Measurements from ENCODE around the gene BCAT1. TPM values are rescaled to one million over a fixed set of nuclear protein-coding genes. Genes with fewer than 3 reads are reported as not detected.
"Not testable (repeated sequence)": the region's sequence is repeated elsewhere in the genome, so short reads cannot be mapped to it uniquely, and the experiment has no call there.

The BCAT1 gene
- total RNA-seq, 1 donor from 2014 or later, result 186 TPM

DNA sequence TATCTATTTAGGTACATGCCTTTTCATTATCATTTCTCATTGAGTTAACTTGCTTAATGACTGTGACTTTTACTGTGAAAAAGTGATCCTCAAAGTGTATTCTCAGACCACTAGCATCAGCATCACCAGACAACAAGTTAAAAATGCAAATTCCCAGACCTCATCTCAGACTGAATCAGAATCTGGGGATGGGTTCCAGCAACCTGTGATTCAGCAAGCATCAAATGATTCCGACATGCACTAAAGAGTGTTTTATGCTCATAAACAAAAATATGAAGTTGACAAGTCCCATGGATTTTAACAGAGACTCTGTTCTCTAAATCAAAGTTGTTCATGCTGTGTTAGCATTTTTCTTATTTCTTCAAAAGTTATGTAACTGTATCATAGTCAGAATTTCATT lies 130.6 kb downstream of the BCAT1 start:
- no peak for DNase-seq (ENCODE audit: low read depth in 2 of 2)

GRCh38 chr12:24815114-24815423 lies 133.8 kb downstream of the BCAT1 start:
- no peak for DNase-seq (ENCODE audit: low read depth in 2 of 2)

- no peak for DNase-seq (ENCODE audit: low read depth in 2 of 2)
These were observed 134.4 kb downstream of the BCAT1 start for GRCh38 chr12:24814379-24815113.

- no peak for DNase-seq (ENCODE audit: low read depth in 2 of 2)
These were observed 138.5 kb downstream of the BCAT1 start for GRCh38 chr12:24810378-24810777.

DNA sequence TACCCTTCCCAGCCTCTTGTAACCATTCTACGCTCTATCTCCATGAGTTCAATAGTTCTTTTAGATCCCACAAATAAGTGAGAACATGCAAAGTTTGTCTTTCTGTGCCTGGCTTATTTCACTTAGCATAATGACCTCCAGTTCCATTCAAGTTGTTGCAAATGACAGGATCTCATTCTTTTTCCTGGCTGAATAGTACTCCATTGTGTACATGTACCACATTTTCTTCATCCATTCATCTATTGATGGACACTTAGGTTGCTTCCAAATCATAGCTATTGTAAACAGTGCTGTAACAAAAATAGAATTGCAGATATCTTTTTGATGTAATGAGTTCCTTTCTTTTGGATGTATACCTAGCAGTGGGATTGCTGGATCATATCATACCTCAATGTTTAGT lies 139.6 kb downstream of the BCAT1 start:
- not testable (repeated sequence) for DNase-seq (ENCODE audit: low read depth in 2 of 2)

DNA sequence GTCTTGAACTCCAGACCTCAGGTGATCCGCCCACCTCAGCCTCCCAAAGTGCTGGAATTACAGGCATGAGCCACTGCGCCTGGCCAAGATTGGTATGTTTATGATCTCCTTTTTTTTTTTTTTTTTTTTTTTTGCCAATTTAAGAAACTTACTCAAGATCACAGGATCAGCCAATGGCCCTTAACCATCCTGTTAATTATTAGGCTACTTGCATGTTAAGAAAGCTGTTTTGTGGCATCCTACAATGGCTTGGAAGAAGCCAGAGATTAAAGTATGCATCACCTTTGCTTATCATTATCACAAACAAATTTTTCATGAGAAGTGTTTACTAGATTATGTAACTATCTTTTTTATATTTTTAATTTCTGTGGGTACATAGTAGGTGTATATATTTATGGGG lies 140.2 kb downstream of the BCAT1 start:
- DNase-seq (ENCODE audit: low read depth in 2 of 2), result no peak

DNA sequence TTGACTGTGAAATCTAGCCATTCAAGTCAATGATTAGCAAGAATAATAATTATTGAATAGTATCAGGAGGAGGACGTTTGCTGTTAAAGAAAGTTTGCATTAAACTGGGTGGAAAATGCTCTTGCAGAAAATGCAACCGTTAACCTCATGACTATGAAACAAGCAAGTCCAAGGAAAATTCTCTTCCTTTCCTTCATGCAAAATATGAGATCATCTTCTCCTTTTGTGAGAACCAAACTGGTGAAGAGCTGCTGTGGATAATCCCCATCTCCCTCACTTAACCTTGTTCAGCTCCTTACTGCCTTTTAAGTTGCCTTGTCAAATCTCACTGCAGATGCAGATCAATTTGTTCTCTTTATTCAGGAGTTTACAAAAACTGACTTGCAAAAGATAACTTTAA lies 142.5 kb downstream of the BCAT1 start:
- DNase-seq (ENCODE audit: low read depth in 2 of 2), result no peak

DNA sequence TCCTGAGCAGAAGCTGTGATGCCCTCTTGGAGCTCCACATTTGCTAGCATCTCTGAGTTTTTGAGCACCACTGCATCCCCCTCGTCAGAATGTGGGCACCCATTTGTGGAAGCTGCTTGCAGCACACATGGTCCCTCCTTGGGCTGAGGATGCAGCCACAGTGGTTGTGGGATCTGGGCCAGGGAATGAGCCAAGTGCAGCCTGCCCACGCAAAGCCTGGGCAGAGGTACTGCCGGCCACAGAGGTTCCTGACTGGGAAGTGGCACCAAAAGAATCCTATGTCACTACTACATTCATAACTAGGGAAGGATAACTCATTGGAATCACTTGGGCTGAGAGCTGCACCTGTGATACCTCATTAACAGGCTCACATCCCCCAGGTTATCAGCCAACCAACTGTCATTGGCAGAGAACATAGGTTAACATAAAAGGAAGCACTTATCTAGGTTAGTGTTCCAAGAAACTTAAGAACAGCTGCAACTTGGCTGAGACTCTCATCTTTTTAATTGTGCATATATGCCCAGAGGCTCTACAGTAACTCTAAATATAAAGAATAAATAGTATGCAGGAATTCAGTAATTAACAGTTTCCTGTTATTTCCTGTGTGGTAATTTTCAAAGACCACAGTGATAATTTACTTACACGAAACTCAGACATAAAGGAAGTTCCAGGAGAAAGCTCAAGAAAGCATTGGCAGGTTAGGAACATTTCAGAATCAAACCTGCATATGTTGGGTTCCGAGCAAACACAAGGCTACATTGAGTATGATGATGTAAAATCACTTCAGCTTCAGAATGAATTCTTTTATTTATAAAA lies 145.3 kb downstream of the BCAT1 start:
- no peak for DNase-seq (ENCODE audit: low read depth in 2 of 2)

DNA sequence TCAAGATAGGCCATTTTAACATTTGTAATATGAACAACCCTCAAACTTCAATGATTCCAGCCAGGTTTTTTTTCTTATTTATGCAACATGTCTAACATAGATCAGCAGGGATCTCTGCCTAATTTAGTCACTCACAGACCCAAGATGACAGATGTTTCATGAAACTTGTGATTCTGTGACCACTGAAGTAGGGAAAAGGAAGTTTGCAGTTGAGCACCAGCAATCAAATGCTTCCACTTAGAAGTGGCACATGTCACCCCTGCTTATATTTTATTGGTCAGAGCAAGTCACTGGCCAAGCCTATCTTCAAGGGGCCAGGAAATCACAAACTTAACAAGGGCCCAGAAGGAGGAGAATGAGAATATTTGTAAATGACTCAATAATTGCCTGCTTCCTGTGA lies 150.6 kb downstream of the BCAT1 start:
- DNase-seq (ENCODE audit: low read depth in 2 of 2), result no peak

DNA sequence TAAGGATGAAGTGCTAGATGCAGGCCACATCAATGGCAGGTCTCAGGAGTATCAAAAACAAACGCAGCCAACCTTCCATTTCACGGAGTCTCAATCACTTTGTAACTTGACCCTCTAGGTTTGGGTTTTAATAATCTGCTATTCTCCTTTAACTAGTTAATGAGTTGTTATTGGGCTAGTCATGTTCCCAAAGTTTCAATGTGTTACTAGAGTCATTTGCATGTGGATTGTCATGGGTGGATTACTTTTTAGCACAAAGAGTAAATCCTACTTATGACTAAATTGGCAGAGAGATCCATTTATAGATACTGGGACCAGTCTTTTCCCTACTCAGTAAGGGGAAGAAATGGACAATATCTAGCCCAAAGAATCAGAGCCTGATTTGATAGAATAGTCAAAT lies 151.0 kb downstream of the BCAT1 start:
- no peak for DNase-seq (ENCODE audit: low read depth in 2 of 2)

GRCh38 chr12:24796876-24797275 lies 152.0 kb downstream of the BCAT1 start:
- DNase-seq (ENCODE audit: low read depth in 2 of 2), result no peak

- no peak for DNase-seq (ENCODE audit: low read depth in 2 of 2)
These were observed 153.1 kb downstream of the BCAT1 start for GRCh38 chr12:24795699-24796347.

DNA sequence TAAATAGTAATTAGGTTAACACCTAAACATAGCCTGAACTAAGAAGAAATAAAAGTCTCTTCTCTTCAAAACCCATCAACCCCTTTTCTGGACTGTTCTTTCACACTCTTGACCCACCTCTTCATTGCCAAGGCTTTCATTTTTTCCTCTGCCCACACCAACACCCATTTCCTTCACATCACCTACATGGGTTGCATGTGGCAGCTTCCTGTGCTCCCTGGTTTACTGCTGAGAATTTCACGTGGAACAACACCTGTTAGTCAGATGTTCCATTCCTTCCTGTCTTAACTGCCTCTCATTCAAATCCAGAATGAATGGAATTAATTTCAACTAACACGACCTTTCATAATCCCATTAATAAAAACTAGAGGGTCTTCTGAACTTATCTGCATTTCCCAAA lies 157.3 kb downstream of the BCAT1 start:
- no peak for DNase-seq (ENCODE audit: low read depth in 2 of 2)

DNA sequence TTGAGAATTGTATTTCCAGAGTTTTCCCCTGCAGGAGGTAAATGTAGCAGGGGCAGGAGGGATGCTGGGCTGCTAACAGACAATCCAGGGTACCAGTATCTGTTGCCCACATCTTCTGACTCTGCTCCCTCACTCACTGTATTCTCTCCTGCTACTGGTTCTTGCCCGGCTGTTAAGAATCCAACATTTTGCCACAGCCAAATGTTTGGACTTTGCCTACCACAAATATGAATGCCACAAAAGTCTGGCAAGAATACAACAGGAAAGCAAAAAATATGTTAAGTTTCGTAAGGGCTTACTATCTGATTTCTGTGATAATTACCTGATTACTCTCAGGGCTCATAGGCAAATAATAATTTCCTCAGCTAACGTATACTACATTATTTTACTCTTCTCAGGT lies 160.0 kb downstream of the BCAT1 start:
- no peak for DNase-seq (ENCODE audit: low read depth in 2 of 2)

- no peak for DNase-seq (ENCODE audit: low read depth in 2 of 2)
These were observed 168.1 kb downstream of the BCAT1 start for GRCh38 chr12:24780697-24781368.

DNA sequence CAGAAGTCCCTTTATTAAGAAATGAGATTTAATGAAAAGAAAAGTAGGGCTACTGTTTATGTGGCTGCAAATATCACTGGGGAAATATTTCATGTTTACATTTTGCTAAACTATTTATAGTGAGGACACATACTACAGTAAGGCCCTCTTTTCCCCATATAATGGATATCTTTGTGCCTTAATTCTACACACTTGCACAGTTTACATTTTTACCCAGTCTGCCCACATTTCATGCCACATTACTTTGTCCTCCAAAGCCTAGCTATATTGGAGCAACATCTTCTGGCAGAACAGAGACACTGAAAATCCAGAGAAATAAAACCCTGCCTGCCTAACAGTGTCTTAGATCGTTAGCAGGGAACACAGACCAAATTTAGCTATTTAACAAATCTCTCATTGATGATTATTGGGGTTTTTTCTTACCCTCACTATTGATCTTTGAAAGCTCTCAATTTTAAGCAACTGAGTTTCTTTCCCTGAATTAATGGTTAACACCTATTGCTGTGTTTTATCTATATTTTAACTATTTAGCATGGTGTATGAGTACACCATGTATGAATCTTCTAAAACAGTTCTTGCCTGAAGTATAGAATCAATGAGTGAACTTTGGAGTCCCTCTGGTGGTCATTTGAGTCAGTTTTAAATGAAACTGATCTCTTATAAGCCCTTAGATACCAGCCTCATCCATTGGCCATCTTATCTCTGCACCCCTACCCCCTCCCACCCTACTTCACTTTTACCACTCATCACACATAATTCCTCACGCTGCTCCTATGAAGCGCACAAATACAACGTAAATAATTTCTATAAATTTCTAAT lies 170.2 kb downstream of the BCAT1 start:
- DNase-seq (ENCODE audit: low read depth in 2 of 2), result peak; percentile 15 to 34

- no peak for DNase-seq (ENCODE audit: low read depth in 2 of 2)
These were observed 171.5 kb downstream of the BCAT1 start for GRCh38 chr12:24777359-24777758.

DNA sequence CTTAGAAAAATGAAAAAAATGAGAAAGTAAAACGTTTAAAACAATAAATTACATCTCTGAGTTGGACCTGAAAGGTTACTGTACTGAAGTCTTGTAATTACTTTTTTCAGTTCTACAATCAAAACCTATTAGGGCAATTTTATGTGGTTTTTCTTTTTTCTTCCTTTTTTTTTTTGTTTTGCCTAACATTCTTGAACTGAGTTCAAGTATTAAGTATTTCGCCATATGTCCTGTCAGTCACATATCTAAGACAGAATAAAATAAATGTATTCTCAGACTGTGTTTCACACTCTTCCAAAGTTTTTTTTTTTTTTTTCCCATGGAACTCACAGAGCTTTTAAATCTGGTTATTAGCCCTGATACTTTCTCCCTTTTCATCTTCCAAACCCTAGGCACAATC lies 172.0 kb downstream of the BCAT1 start:
- no peak for DNase-seq (ENCODE audit: low read depth in 2 of 2)

DNA sequence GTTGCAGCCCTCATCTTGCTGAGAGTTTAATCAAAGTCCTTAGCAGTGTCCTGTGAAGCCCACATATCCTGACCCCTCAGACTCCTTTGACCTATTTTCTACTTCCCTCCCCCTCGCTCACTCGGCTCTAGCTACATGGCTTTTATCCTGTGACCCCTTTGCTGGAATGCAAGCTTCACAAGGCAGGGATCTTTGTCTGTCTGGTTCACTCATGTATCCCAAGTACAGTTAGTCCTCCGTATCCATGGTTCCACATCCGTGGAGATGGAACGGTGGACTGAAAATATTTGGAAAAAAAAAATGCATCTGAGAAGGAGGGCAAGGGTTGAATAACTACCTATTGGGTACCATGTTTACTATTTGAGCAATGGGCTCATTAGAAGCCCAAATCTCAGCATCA lies 173.8 kb downstream of the BCAT1 start:
- DNase-seq (ENCODE audit: low read depth in 2 of 2), result no peak

DNA sequence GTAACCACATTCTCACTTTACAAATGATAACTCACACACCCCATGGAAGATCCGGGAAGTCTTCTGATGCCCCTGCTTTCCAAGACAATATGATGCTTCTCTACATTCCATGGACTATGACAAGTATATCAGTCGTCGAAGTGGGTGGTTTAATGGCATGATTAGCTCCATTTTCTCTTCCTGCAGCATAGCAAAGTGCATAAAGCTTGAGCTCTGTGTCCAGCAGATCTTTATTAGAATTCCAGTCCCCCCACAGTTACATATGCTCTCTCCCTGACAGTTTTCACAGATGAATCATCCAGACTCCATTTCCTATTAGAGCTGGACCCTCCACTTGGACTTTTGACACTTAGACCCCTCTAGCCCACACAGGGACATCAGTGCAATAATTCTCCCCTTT lies 174.9 kb downstream of the BCAT1 start:
- DNase-seq (ENCODE audit: low read depth in 2 of 2), result no peak

- DNase-seq (ENCODE audit: low read depth in 2 of 2), result no peak
These were observed 176.1 kb downstream of the BCAT1 start for GRCh38 chr12:24772813-24773212.
